Thyroid gland (tissue), 4 donors: ENCODE data around the gene MUCL3.

Experiments
- CTCF ChIP-seq, 6 experiments: fragments of 200-600 bp in 3 of 6; fragments of 450-650 bp in 3 of 6; sonication (generic) in 3 of 6; IDR thresholded peaks; one replicate each; pipeline ENCODE4 v1.5.1; 2016 to 2019; ENCODE audit warnings: antibody characterized with exemption in 6 of 6, mild to moderate bottlenecking in 2 of 6, inconsistent platforms in 1 of 6, moderate library complexity in 1 of 6
- POLR2A ChIP-seq, 2 donors: fragments of 450-650 bp; IDR thresholded peaks; one replicate each; pipeline ENCODE4 v1.6.1; 2017; ENCODE audit warnings: antibody characterized with exemption in 2 of 2, mild to moderate bottlenecking in 2 of 2, moderate library complexity in 1 of 2

- TF ChIP-seq CTCF (IDR thresholded peaks at IDR 0.05) (no peak), POLR2A (IDR thresholded peaks at IDR 0.05) (no peak)
Measured at GRCh38 chr6:30894381-30894780, 46.4 kb upstream of the MUCL3 start.
